WI38 (cell line): ENCODE data around the gene E2F1.
A peak's percentile ranks its signal among the peaks of the same experiment; 100 is the strongest.

Experiments used
- H3K4me3 ChIP-seq: 2 replicates; pipeline ENCODE4 v1.5.1; 2011; ENCODE audit warnings: low read depth, mild to moderate bottlenecking, control low read depth, low read length
- TF ChIP-seq, protein P1 (sequence below): IDR thresholded peaks from 2 replicates; pipeline ENCODE4 v1.5.1; 2012; ENCODE audit warnings: low read depth, mild to moderate bottlenecking, control low read depth, low read length

Gene E2F1

GRCh38 chr20:33685328-33686099 lies 671 bp downstream of the E2F1 start:
- TF ChIP-seq, protein P1, sequence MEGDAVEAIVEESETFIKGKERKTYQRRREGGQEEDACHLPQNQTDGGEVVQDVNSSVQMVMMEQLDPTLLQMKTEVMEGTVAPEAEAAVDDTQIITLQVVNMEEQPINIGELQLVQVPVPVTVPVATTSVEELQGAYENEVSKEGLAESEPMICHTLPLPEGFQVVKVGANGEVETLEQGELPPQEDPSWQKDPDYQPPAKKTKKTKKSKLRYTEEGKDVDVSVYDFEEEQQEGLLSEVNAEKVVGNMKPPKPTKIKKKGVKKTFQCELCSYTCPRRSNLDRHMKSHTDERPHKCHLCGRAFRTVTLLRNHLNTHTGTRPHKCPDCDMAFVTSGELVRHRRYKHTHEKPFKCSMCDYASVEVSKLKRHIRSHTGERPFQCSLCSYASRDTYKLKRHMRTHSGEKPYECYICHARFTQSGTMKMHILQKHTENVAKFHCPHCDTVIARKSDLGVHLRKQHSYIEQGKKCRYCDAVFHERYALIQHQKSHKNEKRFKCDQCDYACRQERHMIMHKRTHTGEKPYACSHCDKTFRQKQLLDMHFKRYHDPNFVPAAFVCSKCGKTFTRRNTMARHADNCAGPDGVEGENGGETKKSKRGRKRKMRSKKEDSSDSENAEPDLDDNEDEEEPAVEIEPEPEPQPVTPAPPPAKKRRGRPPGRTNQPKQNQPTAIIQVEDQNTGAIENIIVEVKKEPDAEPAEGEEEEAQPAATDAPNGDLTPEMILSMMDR = no peak
- H3K4me3 ChIP-seq = peak overlapping the region; percentile 62

DNA sequence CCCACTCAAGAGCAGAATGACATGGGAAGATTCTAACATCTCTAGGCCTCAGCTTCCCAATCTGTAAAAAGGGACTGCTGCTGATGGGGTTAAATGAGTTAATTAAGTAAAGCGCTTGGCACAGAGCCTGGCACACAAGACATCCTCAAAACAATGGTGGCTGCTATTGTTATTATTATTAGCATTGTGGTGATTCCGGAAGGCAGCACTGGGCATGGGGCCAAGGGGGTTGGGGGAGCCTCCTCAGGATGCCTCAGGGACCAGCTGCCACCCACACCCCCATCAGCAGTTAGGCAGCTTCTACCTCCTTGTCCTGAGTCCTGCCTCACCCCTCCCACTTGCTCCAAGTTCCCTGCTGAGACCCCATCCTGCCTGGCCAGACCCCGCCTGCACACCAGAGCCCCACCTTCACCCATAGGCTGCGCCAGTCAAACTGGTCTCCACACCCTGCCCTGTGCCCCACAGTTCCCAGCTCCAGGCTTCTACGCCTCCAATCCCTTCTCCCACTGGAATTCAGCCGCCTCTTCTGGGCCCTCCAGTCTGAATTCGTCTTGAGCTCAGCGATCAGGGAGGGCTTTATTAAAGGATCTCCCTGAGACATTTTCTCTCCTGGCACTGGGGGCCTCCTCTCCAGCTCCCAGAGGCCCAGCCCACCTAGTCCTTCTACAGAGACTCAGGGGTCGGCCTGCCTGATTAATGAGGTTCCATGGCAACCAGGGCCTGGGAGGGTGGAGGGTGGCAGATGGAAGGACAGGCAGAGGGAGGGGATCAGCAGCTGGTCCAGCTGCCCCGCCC lies 1.5 kb downstream of the E2F1 start:
- H3K4me3 ChIP-seq = peak overlapping the region; percentile 62
- TF ChIP-seq, protein P1 = no peak

GRCh38 chr20:33681728-33682353 lies 4.3 kb downstream of the E2F1 start:
- no peak overlapping the region for H3K4me3 ChIP-seq
- TF ChIP-seq, protein P1 = no peak

DNA sequence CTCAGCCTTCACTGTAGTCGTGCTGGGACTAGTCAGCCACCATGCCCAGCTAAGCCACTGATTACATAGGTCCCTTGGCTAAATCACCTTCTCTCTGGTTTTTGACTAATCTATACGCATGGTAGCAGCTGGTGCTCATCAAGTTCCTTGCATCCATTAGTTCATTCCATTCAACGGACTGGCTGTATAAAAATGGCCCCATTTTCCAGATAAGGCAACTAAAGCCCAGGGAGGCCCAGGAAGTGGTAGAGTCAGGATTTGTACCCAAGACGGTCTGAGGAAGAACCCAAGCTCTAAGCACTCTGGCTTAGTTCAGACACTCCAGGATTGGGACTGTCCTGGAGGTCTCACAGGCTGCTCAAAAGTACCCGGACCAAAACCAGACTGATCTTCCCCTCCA lies 4.9 kb downstream of the E2F1 start:
- no peak overlapping the region for H3K4me3 ChIP-seq
- TF ChIP-seq, protein P1 = no peak

GRCh38 chr20:33680686-33681085 lies 5.5 kb downstream of the E2F1 start:
- TF ChIP-seq, protein P1 = no peak
- H3K4me3 ChIP-seq = no peak overlapping the region

- TF ChIP-seq, protein P1 = no peak
- H3K4me3 ChIP-seq = no peak overlapping the region
Observed at GRCh38 chr20:33679758-33680485, 6.3 kb downstream of the E2F1 start.
